Parathyroid adenoma (tissue), 2 donors: ENCODE results near the gene KCNH1.

Source experiments
- H2AFZ ChIP-seq: fragments of 300-600 bp; sonication (generic); one replicate; pipeline ENCODE4 v1.7.0; 2017; ENCODE audit warnings: antibody characterized with exemption, mild to moderate bottlenecking
- H3K27ac ChIP-seq: fragments of 300-600 bp; sonication (generic); one replicate; pipeline ENCODE4 v1.7.0; 2017
- H3K27me3 ChIP-seq: fragments of 300-600 bp; sonication (generic); one replicate; pipeline ENCODE4 v1.7.0; 2017; ENCODE audit warnings: low read length; ENCODE audit not compliant: control insufficient read depth, insufficient read depth
- H3K36me3 ChIP-seq: fragments of 300-600 bp; sonication (generic); one replicate; pipeline ENCODE4 v1.7.0; 2017; ENCODE audit warnings: low read length; ENCODE audit not compliant: control insufficient read depth, insufficient read depth
- H3K4me1 ChIP-seq: fragments of 300-600 bp; sonication (generic); one replicate; pipeline ENCODE4 v1.7.0; 2017; ENCODE audit warnings: control low read depth
- H3K4me2 ChIP-seq: fragments of 300-600 bp; sonication (generic); one replicate; pipeline ENCODE4 v1.7.0; 2017; ENCODE audit warnings: low read length
- H3K4me3 ChIP-seq: fragments of 300-600 bp; sonication (generic); one replicate; pipeline ENCODE4 v1.7.0; 2017; ENCODE audit warnings: low read depth, low read length
- H3K79me2 ChIP-seq: fragments of 300-600 bp; sonication (generic); one replicate; pipeline ENCODE4 v1.7.0; 2017; ENCODE audit warnings: control low read depth
- H3K9ac ChIP-seq: fragments of 300-600 bp; sonication (generic); one replicate; pipeline ENCODE4 v1.7.0; 2017; ENCODE audit warnings: mild to moderate bottlenecking
- H3K9me3 ChIP-seq: fragments of 300-600 bp; sonication (generic); one replicate; pipeline ENCODE4 v1.7.0; 2017; ENCODE audit warnings: low read length; ENCODE audit not compliant: control insufficient read depth
- CTCF ChIP-seq: fragments of 300-600 bp; sonication (generic); IDR thresholded peaks from one replicate; pipeline ENCODE4 v1.7.0; 2017; ENCODE audit warnings: antibody characterized with exemption, mild to moderate bottlenecking
- donor health status: primary hyperparathyroidism.

KCNH1 gene

GRCh38 chr1:210776712-210777111, 357.2 kb downstream of the KCNH1 start:
- Histone ChIP-seq H3K9ac (no peak overlapping the region), H3K36me3 (no peaks in the 10 kb centered on the region), H3K9me3 (no peaks in the 10 kb centered on the region), H3K4me1 (no peaks in the 10 kb centered on the region), H3K79me2 (no peaks in the 10 kb centered on the region), H3K4me2 (no peak overlapping the region), H3K4me3 (no peak overlapping the region), H3K27ac (no peak overlapping the region), H2AFZ (no peak overlapping the region), H3K27me3 (no peaks in the 10 kb centered on the region)
- no peak for TF ChIP-seq CTCF

GRCh38 chr1:210775289-210775688, 358.7 kb downstream of the KCNH1 start:
- H3K4me1 ChIP-seq, result no peaks in the 10 kb centered on the region
- no peak overlapping the region for H3K27ac ChIP-seq
- H3K36me3 ChIP-seq, result no peaks in the 10 kb centered on the region
- H3K9me3 ChIP-seq, result no peaks in the 10 kb centered on the region
- TF ChIP-seq CTCF, result no peak
- H3K4me2 ChIP-seq, result no peak overlapping the region
- no peak overlapping the region for H3K9ac ChIP-seq
- H3K79me2 ChIP-seq, result no peaks in the 10 kb centered on the region
- H2AFZ ChIP-seq, result no peak overlapping the region
- H3K27me3 ChIP-seq, result no peaks in the 10 kb centered on the region
- H3K4me3 ChIP-seq, result no peak overlapping the region

GRCh38 chr1:210773450-210773849, 360.5 kb downstream of the KCNH1 start:
- TF ChIP-seq CTCF, result no peak
- Histone ChIP-seq H3K79me2 (no peaks in the 10 kb centered on the region), H2AFZ (no peak overlapping the region), H3K4me2 (no peak overlapping the region), H3K27ac (no peak overlapping the region), H3K4me3 (no peak overlapping the region), H3K36me3 (no peaks in the 10 kb centered on the region), H3K9ac (no peak overlapping the region), H3K4me1 (no peaks in the 10 kb centered on the region), H3K9me3 (no peaks in the 10 kb centered on the region), H3K27me3 (no peaks in the 10 kb centered on the region)

- no peak overlapping the region for H2AFZ ChIP-seq
- H3K4me1 ChIP-seq, result no peaks in the 10 kb centered on the region
- H3K27me3 ChIP-seq, result no peaks in the 10 kb centered on the region
- no peaks in the 10 kb centered on the region for H3K9me3 ChIP-seq
- H3K36me3 ChIP-seq, result no peaks in the 10 kb centered on the region
- no peak overlapping the region for H3K27ac ChIP-seq
- no peak overlapping the region for H3K9ac ChIP-seq
- no peak overlapping the region for H3K4me3 ChIP-seq
- no peak overlapping the region for H3K4me2 ChIP-seq
- TF ChIP-seq CTCF, result no peak
- no peaks in the 10 kb centered on the region for H3K79me2 ChIP-seq
Observed at GRCh38 chr1:210771131-210771530, 362.8 kb downstream of the KCNH1 start.

- Histone ChIP-seq H3K36me3 (no peaks in the 10 kb centered on the region), H3K9me3 (no peaks in the 10 kb centered on the region), H3K4me3 (no peak overlapping the region), H3K27ac (no peak overlapping the region), H3K79me2 (no peaks in the 10 kb centered on the region), H3K9ac (no peak overlapping the region), H3K4me2 (no peak overlapping the region), H3K4me1 (no peaks in the 10 kb centered on the region), H3K27me3 (no peaks in the 10 kb centered on the region), H2AFZ (no peak overlapping the region)
- TF ChIP-seq CTCF, result no peak
Observed at GRCh38 chr1:210770396-210770984, 363.5 kb downstream of the KCNH1 start.
